ENCODE measurements around the gene UGT2B28.

DNA sequence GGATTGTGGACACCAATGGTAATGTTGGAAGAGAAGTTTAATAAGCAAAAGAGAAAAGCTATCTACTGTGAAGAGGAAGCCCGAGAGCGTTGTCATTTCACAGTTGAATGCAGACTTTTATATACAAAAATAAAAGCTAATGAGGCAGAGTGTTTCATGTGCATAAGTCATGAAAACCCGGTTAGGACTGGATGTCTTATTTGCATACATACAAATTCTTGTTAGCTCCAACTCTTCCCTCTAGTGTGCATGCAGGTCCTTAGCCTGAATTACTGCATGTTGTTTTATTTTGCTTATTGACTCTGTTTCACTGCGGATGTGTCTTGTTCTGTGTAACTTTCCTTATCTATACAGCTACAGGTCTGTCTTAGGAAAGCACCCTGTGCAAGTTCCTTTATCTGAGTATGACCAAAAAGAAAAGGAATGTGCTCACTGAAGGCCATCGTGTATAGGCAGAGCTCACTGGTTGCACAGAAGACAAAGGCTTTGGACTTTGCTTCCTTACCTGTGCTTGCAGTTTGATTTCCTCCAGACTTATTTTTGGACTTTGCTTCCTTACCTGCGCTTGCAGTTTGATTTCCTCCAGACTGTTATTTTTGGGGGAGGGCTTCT, 40.6 kb upstream of the UGT2B28 start:
- TF ChIP-seq, protein P1, sequence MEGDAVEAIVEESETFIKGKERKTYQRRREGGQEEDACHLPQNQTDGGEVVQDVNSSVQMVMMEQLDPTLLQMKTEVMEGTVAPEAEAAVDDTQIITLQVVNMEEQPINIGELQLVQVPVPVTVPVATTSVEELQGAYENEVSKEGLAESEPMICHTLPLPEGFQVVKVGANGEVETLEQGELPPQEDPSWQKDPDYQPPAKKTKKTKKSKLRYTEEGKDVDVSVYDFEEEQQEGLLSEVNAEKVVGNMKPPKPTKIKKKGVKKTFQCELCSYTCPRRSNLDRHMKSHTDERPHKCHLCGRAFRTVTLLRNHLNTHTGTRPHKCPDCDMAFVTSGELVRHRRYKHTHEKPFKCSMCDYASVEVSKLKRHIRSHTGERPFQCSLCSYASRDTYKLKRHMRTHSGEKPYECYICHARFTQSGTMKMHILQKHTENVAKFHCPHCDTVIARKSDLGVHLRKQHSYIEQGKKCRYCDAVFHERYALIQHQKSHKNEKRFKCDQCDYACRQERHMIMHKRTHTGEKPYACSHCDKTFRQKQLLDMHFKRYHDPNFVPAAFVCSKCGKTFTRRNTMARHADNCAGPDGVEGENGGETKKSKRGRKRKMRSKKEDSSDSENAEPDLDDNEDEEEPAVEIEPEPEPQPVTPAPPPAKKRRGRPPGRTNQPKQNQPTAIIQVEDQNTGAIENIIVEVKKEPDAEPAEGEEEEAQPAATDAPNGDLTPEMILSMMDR (IDR thresholded peaks at IDR 0.05) = no peak
- TF ChIP-seq POLR2A (IDR thresholded peaks at IDR 0.05) = no peak
